A549 (cell line): Measurements from ENCODE around the gene LRCH1.

Experiments used
- HOXA7 ChIP-seq: fragments of 250-450 bp; sonication (Bioruptor Pico); IDR thresholded peaks from 2 replicates; pipeline ENCODE4 v1.5.0; 2020; ENCODE audit warnings: mild to moderate bottlenecking, moderate library complexity
- KDM1A ChIP-seq: fragments of 200-600 bp; sonication (generic); IDR thresholded peaks from 2 replicates; pipeline ENCODE4 v1.6.1; 2016; ENCODE audit warnings: low read depth, mild to moderate bottlenecking
- MAFK ChIP-seq: fragments of 450-650 bp; IDR thresholded peaks from 2 replicates; pipeline ENCODE4 v1.6.1; 2014; ENCODE audit not compliant: partially characterized antibody
- PHF8 ChIP-seq: fragments of 200-600 bp; sonication (generic); IDR thresholded peaks from 2 replicates; pipeline ENCODE4 v1.6.1; 2016; ENCODE audit warnings: low read depth, mild to moderate bottlenecking, antibody characterized with exemption, moderate library complexity, borderline replicate concordance
- ZC3H11A ChIP-seq: fragments of 450-650 bp; IDR thresholded peaks from 2 replicates; pipeline ENCODE4 v1.6.1; 2014; ENCODE audit warnings: antibody characterized with exemption, mild to moderate bottlenecking
- ZFP36 ChIP-seq: fragments of 450-650 bp; IDR thresholded peaks from 2 replicates; pipeline ENCODE4 v1.6.1; 2014; ENCODE audit warnings: borderline replicate concordance; ENCODE audit not compliant: partially characterized antibody
- TF ChIP-seq, protein P1 (sequence below): fragments of 450-650 bp; IDR thresholded peaks from 2 replicates; pipeline ENCODE4 v1.6.1; 2014; ENCODE audit warnings: antibody characterized with exemption
- TF ChIP-seq, protein P2 (sequence below): fragments of >200 bp; sonication (Bioruptor Twin); formaldehyde crosslinking; IDR thresholded peaks from 3 replicates; pipeline ENCODE4 v1.5.1; 2016

DNA sequence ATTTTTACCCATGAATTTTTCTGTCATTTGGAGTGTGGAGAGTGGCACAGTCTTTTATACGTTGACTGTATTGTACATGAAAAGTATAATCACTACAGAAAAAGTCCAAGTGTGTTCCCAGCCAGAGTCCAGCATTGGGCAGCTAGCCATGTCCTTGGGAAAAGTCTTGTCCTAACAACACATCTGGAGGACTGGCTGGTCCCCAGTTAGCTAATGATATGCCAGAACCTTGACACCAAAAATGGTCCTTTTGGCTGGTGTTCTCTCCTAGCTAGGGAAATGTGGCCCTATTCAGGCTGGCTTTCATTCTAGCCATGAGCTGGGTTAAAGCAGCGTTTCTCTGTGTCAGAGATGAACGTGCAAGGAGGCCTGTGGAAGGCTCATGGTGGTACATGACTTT is 145.0 kb downstream of the LRCH1 start:
- TF ChIP-seq, protein P1, sequence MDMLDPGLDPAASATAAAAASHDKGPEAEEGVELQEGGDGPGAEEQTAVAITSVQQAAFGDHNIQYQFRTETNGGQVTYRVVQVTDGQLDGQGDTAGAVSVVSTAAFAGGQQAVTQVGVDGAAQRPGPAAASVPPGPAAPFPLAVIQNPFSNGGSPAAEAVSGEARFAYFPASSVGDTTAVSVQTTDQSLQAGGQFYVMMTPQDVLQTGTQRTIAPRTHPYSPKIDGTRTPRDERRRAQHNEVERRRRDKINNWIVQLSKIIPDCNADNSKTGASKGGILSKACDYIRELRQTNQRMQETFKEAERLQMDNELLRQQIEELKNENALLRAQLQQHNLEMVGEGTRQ = no peak
- TF ChIP-seq PHF8 (no peak), KDM1A (no peak), ZFP36 (no peak), HOXA7 (CRISPR knock-in tag) (no peak), MAFK (no peak), ZC3H11A (no peak)
- TF ChIP-seq, protein P2, sequence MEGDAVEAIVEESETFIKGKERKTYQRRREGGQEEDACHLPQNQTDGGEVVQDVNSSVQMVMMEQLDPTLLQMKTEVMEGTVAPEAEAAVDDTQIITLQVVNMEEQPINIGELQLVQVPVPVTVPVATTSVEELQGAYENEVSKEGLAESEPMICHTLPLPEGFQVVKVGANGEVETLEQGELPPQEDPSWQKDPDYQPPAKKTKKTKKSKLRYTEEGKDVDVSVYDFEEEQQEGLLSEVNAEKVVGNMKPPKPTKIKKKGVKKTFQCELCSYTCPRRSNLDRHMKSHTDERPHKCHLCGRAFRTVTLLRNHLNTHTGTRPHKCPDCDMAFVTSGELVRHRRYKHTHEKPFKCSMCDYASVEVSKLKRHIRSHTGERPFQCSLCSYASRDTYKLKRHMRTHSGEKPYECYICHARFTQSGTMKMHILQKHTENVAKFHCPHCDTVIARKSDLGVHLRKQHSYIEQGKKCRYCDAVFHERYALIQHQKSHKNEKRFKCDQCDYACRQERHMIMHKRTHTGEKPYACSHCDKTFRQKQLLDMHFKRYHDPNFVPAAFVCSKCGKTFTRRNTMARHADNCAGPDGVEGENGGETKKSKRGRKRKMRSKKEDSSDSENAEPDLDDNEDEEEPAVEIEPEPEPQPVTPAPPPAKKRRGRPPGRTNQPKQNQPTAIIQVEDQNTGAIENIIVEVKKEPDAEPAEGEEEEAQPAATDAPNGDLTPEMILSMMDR = no peak
